NCI-H69 (cell line): ENCODE measurements around the gene CCDC137.

ENCODE experiments used
- DNase-seq: peaks from one replicate; lab custom pipeline; 2025; lab: John Stamatoyannopoulos, UW

CCDC137 gene

DNA sequence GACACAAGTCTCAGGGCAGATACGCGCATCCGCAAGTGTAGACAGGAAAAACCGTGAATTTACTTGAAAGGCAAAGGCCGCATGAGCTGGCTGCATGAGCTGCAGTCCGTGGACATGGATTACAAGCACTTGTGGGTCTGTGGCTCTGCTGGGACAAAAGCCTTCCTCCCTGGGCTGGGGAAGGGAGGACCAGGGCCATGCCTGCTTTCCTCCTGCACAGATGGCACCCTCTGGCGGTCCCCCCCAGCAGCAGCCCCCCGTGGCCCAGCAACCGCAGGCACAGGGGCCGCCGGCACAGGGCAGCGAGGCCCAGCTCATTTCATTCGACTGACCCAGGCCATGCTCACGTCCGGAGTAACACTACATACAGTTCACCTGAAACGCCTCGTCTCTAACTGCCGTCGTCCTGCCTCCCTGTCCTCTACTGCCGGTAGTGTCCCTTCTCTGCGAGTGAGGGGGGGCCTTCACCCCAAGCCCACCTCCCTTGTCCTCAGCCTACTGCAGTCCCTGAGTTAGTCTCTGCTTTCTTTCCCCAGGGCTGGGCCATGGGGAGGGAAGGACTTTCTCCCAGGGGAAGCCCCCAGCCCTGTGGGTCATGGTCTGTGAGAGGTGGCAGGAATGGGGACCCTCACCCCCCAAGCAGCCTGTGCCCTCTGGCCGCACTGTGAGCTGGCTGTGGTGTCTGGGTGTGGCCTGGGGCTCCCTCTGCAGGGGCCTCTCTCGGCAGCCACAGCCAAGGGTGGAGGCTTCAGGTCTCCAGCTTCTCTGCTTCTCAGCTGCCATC, 34.9 kb downstream of the CCDC137 start:
- no peak for DNase-seq

DNA sequence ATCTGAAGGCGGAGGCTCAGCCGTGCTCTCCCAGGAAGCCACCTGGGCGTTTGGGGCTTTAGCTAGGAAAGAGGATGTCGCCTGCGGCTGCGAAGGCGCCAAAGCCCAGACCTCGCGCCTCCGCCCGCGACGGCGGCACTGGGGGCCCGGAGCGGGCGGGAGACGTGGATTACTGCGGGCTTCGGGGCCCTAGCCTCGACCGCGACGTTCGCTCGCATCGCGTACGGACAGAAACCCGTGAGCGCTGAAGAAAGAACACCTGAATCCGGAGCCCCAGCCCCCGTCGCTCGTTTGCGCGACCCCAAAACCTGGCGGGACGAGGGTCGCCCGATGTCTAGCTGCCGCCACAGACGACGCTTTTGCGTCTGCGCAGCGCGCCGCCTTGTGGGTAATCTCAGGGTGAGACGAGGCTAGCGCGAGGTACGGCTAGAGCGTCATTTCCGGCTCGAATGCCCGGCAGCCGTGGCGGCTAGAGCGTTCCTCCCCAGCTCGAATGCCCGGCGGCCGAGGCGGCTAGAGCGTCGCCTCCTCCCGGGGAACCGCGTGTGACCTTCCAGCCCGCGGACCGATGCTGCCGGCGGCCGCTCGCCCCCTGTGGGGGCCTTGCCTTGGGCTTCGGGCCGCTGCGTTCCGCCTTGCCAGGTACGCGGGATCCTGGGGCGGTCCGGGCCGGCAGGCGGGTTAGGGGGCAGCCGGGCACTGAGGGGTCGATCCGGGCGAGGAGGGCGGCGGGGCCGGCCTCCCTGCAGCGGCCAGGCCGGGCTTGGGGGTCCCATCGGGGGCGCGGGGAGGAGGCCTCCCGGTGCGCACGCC, 36.6 kb downstream of the CCDC137 start, which contains the start of gene MRPL12:
TSS of gene MRPL12 (plus strand) at position 434 of the 813 bp plus-strand sequence. CDS start at position 569, 135 bp downstream.
- DNase-seq, result peak; percentile 98

DNA sequence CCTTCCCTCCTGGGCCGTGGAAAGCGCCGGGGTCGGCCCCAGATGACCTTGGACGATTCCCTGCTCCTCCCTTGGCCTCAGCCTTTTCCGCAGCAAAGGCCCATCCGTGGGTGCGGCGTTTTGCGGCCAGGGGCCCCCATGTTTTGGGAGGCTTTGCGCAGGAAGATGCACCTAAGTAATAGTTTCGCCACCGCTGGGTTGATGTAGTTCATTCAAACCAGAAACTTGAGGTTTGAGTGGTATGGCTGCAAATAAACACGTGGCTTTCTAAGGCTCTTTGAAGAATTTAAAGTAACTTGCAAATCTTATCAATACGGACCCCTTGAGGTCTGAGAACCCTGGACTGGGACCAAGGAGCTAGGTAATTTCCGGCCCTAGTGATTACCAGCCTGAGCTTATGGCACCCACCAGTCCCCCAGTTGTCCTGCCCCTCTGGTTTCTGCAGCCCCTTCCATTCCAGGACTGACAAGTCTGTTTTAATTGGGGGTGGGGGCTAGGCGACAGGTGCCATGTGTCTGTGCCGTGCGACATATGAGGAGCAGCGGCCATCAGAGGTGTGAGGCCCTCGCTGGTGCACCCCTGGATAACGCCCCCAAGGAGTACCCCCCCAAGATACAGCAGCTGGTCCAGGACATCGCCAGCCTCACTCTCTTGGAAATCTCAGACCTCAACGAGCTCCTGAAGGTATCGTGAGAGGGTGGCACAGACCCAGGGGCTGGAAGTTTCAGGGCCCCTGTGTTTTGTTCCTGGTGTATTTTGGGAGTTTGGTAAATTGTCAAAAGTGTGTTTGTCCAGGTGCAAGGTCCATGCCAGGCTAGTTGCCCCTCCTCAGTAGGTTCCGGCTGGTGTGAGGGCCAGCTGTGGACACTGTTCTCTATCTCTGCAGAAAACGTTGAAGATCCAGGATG, 37.5 kb downstream of the CCDC137 start:
- peak; percentile 38 for DNase-seq

DNA sequence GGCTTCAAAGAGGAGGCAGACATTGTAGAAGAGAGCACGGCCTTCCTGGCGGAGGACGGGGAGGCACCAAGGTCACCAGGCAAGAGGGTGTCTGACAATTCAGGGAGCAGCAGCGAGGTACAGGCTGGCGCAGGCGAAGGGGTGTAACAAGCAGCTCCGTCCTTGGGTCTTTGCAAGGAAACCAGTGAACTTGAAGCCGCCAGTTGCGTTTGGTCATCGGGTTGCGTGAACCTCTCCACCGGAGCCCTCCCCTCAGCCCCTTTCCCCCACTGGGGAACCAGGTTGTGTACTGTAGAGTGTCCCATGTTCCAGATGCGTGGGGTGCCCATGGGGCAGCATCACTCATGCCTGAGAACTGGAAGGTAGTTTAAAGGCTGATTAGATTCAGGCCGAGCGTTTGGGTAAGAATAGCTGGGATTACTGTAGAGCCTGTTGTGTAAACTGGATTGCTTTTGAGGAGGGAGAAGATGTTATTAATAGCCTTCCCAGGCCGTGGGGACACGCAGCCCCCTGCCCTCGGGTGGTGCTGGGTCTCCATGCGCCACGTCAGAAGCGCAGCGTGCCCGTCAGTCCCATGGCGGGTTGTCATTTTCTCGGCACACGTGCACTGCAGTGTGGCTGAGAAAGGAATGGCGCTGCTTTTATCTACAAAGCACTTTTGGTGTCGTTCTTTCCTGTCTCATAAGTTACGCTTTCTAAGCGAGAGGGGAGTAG, 39.1 kb downstream of the CCDC137 start:
- DNase-seq, result no peak

DNA sequence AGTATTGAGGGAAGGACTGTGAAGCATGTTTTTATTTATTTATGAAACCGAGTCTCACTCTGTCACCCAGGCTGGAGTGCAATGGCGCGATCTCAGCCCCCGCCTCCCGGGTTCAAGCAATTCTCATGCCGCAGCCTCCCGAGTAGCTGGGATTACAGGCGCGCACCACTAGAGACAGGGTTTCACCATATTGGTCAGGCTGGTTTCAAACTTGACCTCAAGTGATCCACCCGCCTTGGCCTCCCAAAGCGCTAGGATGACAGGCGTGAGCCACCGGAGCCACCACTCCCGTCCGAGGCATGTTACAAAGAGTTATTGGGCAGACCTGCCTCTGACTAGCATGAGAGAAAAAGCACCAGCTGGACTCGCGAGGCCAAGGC, 39.7 kb downstream of the CCDC137 start:
- no peak for DNase-seq

DNA sequence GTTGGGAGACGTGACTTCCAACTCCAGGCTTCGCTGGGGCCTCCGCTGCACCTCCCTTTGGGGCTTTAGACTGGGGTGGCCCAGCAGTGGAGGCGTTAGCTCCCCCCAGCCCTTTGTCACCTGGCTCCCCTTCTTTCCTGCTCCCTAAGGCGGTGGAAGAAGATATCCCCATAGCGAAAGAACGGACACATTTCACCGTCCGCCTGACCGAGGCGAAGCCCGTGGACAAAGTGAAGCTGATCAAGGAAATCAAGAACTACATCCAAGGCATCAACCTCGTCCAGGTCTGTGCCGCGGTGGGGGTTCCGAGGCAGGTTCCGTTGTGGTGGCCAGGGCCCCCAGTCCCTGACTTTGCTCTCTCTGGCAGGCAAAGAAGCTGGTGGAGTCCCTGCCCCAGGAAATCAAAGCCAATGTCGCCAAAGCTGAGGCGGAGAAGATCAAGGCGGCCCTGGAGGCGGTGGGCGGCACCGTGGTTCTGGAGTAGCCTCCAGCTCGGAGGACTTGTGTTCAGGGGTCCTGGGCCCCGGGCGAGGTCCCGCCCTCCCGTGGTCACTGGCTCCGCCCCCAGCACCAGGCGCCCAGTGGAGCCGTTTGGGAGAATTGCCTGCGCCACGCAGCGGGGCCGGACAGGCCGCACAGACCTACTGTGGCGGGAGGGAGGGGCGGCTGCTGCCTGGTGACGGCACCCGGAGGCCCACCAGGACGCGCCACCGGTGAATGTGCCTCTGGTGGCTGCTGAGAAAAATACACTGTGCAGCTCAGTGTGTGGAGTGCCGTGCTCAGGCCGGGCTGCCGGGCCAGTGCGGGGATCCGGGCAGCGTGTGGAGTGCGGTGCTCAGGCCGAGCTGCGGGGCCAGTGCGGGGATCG, 40.5 kb downstream of the CCDC137 start:
- DNase-seq, result no peak

DNA sequence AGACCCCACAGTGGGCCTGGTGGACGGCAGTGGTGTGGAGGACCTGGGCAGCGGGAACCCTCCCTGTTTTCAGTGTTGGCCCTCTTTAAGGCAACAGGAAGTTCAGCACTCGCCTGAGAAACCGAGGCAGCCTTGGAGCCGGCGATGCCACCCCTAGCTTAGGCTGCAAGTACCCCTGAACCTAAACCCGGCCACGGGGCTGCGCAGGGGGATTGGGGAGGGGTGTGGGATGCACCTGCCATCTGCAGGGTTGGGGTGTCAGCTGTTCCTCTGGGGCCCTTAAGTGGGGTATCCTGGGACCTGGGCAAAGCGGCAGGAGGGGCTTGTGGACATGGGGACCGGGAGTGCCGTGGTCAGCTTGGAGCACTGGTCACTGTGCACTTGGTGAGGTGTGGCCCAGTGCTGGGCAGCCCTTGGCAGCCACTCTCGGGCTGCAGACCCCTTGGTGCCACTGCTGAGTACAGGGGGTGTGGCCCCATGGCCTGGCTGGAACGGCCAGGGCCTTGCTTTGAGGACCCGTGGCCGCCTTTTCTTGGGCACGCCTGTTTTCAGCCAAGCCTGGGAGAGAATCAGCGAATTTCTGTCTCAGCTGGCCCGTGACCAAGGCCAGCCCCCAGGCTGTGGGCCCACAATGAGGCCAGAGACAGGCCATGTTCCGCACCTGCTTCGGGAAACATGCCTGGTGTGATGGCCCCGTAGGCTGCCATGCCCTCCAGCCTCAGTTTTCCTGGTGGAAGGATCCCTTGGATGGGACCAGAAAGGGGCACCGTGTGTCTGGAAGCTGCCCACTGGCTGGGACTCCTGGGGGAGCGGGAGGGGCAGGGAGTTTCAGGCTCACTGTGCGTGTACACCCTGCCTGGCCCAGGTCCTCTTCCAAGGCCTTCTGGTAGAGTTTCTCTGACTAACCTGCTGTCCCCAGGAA, 41.4 kb downstream of the CCDC137 start:
- DNase-seq, result no peak

DNA sequence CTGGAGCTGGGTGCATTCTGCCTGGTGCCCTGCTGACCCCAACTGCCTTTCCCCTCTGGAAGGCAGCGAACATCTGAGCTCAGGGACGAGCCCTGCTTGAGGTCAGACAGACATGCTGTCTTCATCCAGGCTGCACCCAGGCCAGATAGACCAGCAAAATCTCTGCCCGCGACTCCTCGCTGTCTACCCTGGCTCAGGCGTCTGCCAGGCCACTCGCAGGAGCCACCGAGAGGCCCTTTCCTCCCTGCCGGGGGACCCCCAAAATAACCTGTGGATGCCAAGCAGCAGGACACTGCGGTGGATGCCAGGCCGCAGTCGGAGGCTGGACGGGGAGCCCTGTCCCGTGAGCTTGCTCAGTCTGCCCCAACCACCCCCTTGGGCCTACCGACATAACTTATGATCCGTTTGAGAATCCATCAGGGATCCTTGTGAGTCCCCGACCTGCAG, 42.2 kb downstream of the CCDC137 start:
- no peak for DNase-seq

DNA sequence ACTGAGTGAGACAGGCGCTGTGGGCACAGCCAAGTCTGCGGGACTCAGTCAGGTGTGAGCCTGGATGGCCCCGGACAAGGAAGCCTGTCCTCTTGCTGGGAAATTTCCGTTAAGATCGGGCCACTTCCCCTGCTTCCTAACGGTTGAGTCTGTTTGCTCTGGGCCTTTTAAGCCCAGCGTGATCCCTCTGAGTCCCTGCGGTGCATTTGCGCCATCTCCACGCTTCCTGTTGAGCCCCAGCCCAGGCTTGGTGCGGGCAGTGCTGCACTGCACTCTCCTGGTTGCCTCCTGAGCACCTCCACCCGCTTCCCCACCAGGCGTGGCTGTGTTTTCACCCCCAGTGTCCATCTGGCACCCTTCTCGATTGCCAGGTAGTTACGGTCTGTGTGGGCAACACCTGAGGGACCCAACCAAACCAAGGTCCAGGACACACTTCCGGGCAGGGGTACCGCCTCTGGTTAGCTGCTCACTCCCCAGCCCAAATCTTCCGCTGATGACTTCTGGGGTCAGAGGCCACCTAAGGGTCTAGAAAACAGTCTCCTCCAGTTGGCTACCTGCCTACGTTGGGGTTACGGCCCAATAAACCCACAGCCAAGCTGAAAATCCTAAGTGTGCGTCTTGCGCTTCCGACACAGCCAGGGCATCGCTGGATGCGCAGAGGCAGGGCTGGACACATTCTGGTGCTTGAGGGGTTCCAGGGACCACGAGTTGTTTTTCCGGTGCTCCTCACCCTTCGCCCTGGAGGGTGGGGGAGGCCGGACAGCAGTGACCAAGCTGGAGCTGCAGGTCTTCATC, 44.2 kb downstream of the CCDC137 start:
- peak; percentile 94 for DNase-seq

DNA sequence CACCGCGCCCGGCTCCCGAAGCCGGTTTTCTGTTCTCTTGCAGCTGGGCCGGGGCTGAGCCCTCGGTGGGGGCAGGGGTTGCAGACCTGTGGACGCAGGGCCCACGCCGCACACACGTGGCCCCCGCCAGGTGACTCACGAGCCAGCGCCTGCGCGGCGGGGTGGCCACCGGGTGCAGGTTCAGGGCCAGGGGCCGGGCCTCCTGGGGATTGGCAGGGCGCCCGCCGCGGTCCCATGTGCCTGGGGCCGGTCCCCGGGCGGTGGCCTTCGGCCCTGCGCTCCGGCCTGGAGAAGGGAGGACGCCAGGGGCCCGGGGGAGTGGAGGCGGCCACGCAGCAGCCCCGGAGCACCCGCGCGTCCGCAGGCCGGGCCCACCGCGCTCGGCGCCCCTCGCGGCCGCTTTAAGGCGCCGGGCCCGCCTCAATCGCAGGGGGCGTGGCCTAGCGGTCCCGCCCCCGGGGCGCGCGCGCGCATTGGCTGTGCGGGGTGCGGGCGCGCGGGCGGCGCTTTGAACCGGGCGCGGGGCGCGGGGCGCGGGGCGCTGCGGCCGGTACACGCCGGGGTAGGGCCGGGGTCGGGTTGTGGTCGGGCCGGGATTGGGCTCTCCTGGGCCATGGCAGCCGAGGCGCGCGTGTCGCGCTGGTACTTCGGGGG, 45.4 kb downstream of the CCDC137 start, which contains the start of gene SLC25A10:
TSS of gene SLC25A10 (plus strand) at position 471 of the 654 bp plus-strand sequence. CDS start at position 614, 143 bp downstream.
- DNase-seq, result peak; percentile 94

DNA sequence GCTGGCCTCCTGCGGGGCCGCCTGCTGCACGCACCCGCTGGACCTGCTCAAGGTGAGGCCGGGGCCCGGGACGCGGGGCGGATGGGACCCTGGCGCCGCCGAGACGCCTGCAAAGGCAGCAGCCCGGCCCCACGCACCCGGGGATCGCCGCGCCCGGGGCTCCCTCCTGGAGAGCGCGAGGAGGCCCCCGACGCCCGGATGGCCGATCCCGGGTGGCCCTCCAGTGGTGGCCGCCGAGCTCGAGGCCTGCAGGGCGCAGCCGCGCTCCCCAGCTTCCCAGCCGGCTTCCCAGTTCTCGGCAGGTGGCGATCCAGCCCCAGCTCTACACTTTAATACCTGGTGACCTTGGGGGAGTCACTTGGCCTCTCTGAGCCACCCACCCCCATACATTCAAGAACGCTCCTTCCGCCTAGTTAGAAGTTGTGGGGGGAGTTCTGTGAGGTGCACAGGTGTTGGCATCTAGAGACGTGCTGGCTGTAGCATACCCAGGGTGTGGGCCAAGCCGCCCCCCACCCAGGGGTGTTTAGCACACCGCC, 46.0 kb downstream of the CCDC137 start:
- peak; percentile 63 for DNase-seq

DNA sequence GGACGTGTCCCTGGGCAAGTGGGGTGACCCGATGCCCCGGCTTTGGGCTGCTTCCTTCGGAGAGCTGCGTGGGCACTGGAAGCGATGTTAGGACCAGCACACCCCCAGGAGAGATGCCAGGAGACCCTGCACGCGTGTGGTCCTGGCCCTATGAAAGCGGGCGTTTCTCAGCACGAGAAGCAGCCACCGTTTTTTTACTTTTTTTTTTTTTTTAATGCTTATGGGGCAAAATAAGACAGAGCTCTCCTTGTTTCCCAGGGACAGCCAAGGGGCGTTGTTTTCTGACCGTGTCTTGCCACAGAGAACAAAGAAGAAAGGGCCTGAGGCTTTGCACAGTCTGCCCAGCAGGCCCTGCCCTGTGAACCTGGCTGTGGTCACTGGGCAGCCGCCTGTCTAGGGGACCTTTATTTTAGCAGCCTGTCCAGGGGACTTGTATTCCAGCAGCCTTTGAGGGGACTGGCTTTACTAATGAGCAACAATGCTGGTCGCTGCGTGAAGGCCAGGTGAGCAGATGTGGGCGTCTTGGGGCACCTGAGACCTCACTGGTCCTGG, 46.5 kb downstream of the CCDC137 start:
- DNase-seq, result no peak

DNA sequence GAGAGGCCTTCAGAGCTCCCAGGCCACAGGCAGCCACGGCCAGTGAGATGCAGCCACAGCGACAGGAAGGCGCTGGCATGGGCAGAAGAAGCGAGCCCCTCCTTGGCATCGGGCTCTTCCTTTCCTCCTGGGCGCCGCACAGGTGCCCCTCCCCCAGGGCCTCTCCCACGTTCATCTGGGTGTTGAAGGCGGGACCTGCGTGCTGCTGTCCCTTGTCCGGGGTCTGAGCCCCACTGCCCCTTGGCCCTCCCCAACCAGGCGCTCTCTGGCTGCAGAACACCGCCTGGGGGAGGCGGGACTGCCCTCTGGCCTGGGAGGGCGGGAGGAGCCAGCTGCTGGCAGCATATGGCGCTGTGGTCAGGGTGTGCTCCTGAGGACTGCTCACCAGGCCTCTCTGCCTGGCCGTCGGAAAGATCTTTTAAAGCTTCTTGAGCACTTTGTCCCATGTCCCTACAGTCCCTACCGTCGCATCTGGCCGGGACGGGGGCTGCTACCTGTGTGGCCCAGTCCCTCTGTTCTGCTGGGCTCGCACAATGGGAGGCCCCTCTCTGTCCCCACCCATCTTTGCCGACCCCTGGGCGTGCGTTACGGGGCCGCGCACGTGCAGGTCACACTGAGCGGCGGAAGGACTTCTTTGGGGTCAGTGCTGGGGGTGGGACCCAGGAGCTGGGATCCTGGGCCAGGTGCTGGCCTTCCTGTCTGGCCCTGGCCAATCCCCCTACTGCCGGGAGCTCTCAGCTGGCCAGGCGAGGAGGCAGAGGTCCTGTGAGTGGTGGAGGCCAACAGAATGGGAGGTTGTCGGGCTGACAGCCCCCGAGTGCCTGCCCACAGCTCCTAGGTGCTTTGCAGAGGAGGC, 47.2 kb downstream of the CCDC137 start:
- DNase-seq, result peak; percentile 35

DNA sequence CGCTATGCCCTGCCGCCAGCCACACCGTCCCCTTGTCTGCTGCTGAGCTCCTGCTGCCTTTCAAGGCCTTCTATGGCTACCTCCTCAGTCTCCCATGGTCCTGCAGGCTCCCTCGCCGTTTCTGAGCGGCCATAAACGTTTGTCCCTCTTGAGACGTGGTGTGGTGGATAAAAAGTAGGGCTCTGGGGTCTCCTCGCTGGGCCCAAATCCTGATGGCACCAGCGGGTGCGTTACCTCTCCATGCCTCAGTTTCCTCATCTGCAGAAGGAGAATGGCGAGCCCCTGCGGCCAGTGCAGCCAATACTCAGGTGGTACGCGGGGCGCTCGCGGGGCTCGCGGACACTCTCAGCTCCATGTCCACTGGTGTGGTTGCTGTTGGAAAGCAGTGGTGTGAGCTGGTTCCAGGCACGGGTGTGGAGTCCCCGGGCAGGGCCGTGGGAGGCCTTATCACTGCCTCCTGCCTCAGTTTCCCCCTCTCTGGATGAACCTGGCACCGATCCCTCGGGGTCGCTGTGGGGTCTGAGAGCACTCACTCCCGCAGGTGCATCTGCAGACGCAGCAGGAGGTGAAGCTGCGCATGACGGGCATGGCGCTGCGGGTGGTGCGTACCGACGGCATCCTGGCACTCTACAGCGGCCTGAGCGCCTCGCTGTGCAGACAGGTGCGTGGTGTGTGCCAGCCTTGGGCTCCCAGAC, 48.0 kb downstream of the CCDC137 start:
- no peak for DNase-seq

DNA sequence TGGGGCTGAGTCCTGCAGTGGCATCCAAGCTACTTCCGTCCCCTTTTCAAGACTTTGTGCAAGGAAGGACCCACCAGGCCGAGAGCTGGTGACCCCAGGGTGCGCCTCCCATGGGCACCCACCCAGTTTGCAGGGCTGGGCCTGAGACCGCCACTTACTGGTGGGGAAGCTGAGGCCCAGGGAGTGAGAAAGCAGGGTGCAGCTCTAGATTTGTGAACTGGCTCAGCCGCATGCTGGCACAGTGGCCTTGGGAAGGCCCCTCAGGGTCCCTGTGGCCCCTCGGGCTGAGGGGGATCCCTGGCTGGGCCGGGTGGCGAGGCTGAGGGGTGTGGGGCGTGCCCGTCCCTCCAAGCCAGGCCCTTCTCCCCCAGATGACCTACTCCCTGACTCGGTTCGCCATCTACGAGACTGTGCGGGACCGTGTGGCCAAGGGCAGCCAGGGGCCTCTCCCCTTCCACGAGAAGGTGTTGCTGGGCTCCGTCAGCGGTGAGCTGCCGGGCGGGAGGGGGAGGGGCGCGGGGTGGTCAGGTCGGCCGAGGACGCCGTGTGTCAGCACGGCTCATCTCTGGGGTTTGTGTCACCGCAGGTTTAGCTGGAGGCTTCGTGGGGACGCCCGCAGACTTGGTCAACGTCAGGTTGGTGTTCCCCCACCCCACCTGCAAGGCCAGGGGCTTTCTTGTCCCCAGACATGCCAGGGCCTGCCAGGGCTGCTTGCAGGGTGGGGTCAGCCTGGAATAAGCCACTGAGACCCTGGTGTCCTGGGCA, 48.8 kb downstream of the CCDC137 start:
- DNase-seq, result no peak
